Panc1 (cell line): Measurements from ENCODE around the gene INF2. TPM values are rescaled to one million over a fixed set of nuclear protein-coding genes. Genes with fewer than 3 reads are reported as not detected.
"Not testable (repeated sequence)": the region's sequence is repeated elsewhere in the genome, so short reads cannot be mapped to it uniquely, and the experiment has no call there.

Experiments used
- ATAC-seq: fragments of 200-7000 bp; cut with Tn5 transposase; 2 replicates; pipeline ENCODE4 v1.9.1; 2020; ENCODE audit warnings: mild to moderate bottlenecking, moderate library complexity
- BruUV-seq: library from RNA; stranded (reverse); fragments of 400-500 nt; replicated peaks from 2 replicates; lab custom pipeline; 2021; lab: Mats Ljungman, UMichigan
- CTCF ChIA-PET: fragments of 300-600 bp; sonication (Branson Sonifier 250); formaldehyde crosslinking; loops from one replicate; lab custom pipeline; 2022; ENCODE audit warnings: antibody characterized with exemption; lab: Charles Lee
- POLR2A ChIA-PET: fragments of 300-600 bp; sonication (Branson Sonifier 250); formaldehyde crosslinking; loops from one replicate; lab custom pipeline; 2022; ENCODE audit warnings: antibody characterized with exemption; lab: Charles Lee
- DNase-seq: peaks from one replicate; pipeline ENCODE4 v3.0.0-alpha.2; 2010; ENCODE audit warnings: low read depth, low spot score
- H3K27ac ChIP-seq: 2 replicates; pipeline ENCODE4 v1.5.1; 2011; ENCODE audit warnings: mild to moderate bottlenecking, low read length, inconsistent platforms
- H3K27me3 ChIP-seq: fragments of 200-500 bp; sonication (Bioruptor generic); 2 replicates; pipeline ENCODE4 v1.6.0; 2014; ENCODE audit warnings: low read length, inconsistent platforms; ENCODE audit not compliant: control insufficient read depth, insufficient read depth
- H3K36me3 ChIP-seq: fragments of 200-500 bp; sonication (Bioruptor generic); 2 replicates; pipeline ENCODE4 v1.5.1; 2014; ENCODE audit warnings: inconsistent platforms, mild to moderate bottlenecking, low read length, moderate library complexity; ENCODE audit not compliant: control insufficient read depth, insufficient read depth
- H3K4me1 ChIP-seq: 2 replicates; pipeline ENCODE4 v1.5.1; 2011; ENCODE audit warnings: inconsistent platforms, mild to moderate bottlenecking, low read length, moderate library complexity; ENCODE audit not compliant: control insufficient read depth, insufficient read depth
- H3K4me3 ChIP-seq, 2 experiments: 2 replicates each; pipeline ENCODE4 v1.5.1; 2011 to 2012; ENCODE audit warnings: low read depth in 2 of 2, low read length in 2 of 2, mild to moderate bottlenecking in 2 of 2, inconsistent platforms in 1 of 2, moderate library complexity in 1 of 2
- H3K9me3 ChIP-seq: fragments of 200-500 bp; sonication (Bioruptor generic); 2 replicates; pipeline ENCODE4 v1.5.1; 2014; ENCODE audit warnings: low read depth, mild to moderate bottlenecking, inconsistent platforms, low read length, moderate library complexity; ENCODE audit not compliant: control insufficient read depth, insufficient read depth
- CTCF ChIP-seq: fragments of 450-650 bp; IDR thresholded peaks from 2 replicates; pipeline ENCODE4 v1.5.1; 2017; ENCODE audit warnings: mild to moderate bottlenecking
- POLR2AphosphoS5 ChIP-seq: IDR thresholded peaks from 2 replicates; pipeline ENCODE4 v1.6.1; 2012; ENCODE audit warnings: mild to moderate bottlenecking, low read depth, low read length, moderate library complexity
- REST ChIP-seq, 2 experiments: IDR thresholded peaks; 2 replicates each; pipeline ENCODE4 v1.6.1; 2011 to 2012; ENCODE audit warnings: low read depth in 2 of 2, control low read depth in 1 of 2, low read length in 1 of 2, mild to moderate bottlenecking in 1 of 2, moderate library complexity in 1 of 2; ENCODE audit not compliant: insufficient read depth in 1 of 2
- SIN3A ChIP-seq: IDR thresholded peaks from 2 replicates; pipeline ENCODE4 v1.6.1; 2012; ENCODE audit warnings: low read depth, mild to moderate bottlenecking, low read length, moderate library complexity, borderline replicate concordance; ENCODE audit not compliant: insufficient read depth
- TCF7L2 ChIP-seq: IDR thresholded peaks from 2 replicates; pipeline ENCODE4 v1.6.1; 2011; ENCODE audit warnings: mild to moderate bottlenecking, low read depth, low read length, inconsistent platforms
- in situ Hi-C: cut with HindIII; loops from 2 replicates; pipeline ENCODE4 v1.10.0; 2016; ENCODE audit warnings: low sequenced_read_pairs, low pct_unique_long_range_greater_than_20kb
- intact Hi-C: fragments of 100-400 bp; cut with micrococcal nuclease; formaldehyde crosslinking; loops from one replicate; pipeline ENCODE4 v1.10.0; 2022; ENCODE audit not compliant: unreplicated experiment
- total RNA-seq: library from RNA; stranded (reverse); gene quantifications from one replicate; pipeline ENCODE4 v1.2.1, GENCODE V29; 2021; ENCODE audit not compliant: unreplicated experiment

Gene INF2
- total RNA-seq, 1 experiment from 2014 or later: 195 TPM

DNA sequence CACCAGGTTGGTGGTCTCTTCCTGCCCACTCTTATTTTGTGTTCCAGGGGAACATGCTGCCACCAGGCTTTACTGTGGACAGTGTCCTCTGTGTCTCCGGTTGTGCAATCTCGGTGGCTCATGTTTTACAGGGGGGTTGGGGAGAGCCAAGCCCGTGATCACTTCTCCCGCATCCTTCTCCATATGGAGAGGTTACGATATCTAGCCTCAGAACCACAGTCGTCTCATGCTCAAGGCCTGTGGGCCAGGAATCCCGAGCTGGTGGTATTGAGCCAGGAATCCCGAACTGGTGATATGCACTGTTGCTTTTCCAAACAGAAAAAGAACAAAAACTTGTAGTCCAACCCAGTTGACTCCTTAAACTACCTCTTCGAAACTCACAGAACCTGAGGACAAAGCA lies 37.0 kb upstream of the INF2 start:
- Histone ChIP-seq H3K27ac (0 out of 2 replicates have a peak overlapping the region, but pooled peaks have one; percentile 17), H3K27me3 (no peaks in the 10 kb centered on the region), H3K9me3 (peaks cover 3% of the 10 kb centered on the region; the same call in 1 of the 2 replicates), H3K36me3 (no peaks in the 10 kb centered on the region), H3K4me3 (no peak overlapping the region), H3K4me1 (peaks cover 5% of the 10 kb centered on the region)
- ChIA-PET CTCF (interaction anchor here (0.7 kb wide), 1 partner anchor 498 kb away, joined by 3 read pairs; no protein-coding TSS in a partner anchor), POLR2A (interaction anchor here (0.8 kb wide), 1 partner anchor 46 kb away, joined by 3 read pairs; no protein-coding TSS in a partner anchor)
- DNase-seq: no peak
- BruUV-seq: no TSS peak
- ATAC-seq: no peak
- in situ Hi-C loops (no loop called here), intact Hi-C loops (loop anchor here (5.0 kb wide), 1 partner anchor 55 kb away; no protein-coding TSS in a partner anchor)
- TF ChIP-seq POLR2AphosphoS5: no peak
- TF ChIP-seq REST (IDR thresholded peaks at IDR 0.05; ENCODE audit: insufficient read depth in 1 of 2, low read depth in 2 of 2, low read length in 1 of 2): no peak
- no peak for TF ChIP-seq CTCF
- no peak for TF ChIP-seq SIN3A
- TF ChIP-seq TCF7L2: no peak

- H3K36me3 ChIP-seq, ATAC-seq, H3K9me3 ChIP-seq, H3K4me1 ChIP-seq, POLR2A ChIA-PET, H3K27me3 ChIP-seq, H3K4me3 ChIP-seq, H3K27ac ChIP-seq, in situ Hi-C loops, BruUV-seq, CTCF ChIA-PET, DNase-seq: not testable (repeated sequence)
- intact Hi-C loops: loop anchor here (5.0 kb wide), 1 partner anchor 54 kb away; no protein-coding TSS in a partner anchor
Measured at GRCh38 chr14:104653130-104653920, 36.1 kb upstream of the INF2 start.

- peaks cover 8% of the 10 kb centered on the region for H3K4me1 ChIP-seq
- no TSS peak for BruUV-seq
- DNase-seq: no peak
- H3K36me3 ChIP-seq: no peaks in the 10 kb centered on the region
- no peaks in the 10 kb centered on the region for H3K27me3 ChIP-seq
- intact Hi-C loops (loop anchor here (5.0 kb wide), 1 partner anchor 53 kb away; no protein-coding TSS in a partner anchor), in situ Hi-C loops (no loop called here)
- POLR2A ChIA-PET: no interaction called here
- CTCF ChIA-PET: no interaction called here
- TF ChIP-seq REST (IDR thresholded peaks at IDR 0.05; ENCODE audit: insufficient read depth in 1 of 2, low read depth in 2 of 2, low read length in 1 of 2): no peak
- no peak for TF ChIP-seq POLR2AphosphoS5
- TF ChIP-seq TCF7L2: no peak
- no peak for TF ChIP-seq CTCF
- no peak for TF ChIP-seq SIN3A
- 0 out of 2 replicates have a peak overlapping the region, but pooled peaks have one; percentile 29 for H3K27ac ChIP-seq
- H3K4me3 ChIP-seq: no peak overlapping the region
- no peak for ATAC-seq
- H3K9me3 ChIP-seq: peaks cover 3% of the 10 kb centered on the region; the same call in 1 of the 2 replicates
Measured at GRCh38 chr14:104654119-104654518, 35.3 kb upstream of the INF2 start.
